HG02588 (cell line): ENCODE data around the gene NANOS3.
"Not testable (repeated sequence)": the region's sequence is repeated elsewhere in the genome, so short reads cannot be mapped to it uniquely, and the experiment has no call there.

Source experiments
- ATAC-seq: cut with Tn5 transposase; IDR thresholded peaks from one replicate; pipeline ENCODE4 v1.9.1; 2021; ENCODE audit warnings: mild to moderate bottlenecking, moderate library complexity; ENCODE audit not compliant: unreplicated experiment

NANOS3 gene

GRCh38 chr19:13842291-13843103, 34.4 kb upstream of the NANOS3 start:
- ATAC-seq = no peak

GRCh38 chr19:13843104-13843921, 33.6 kb upstream of the NANOS3 start:
- ATAC-seq = no peak

GRCh38 chr19:13844130-13844631, 32.8 kb upstream of the NANOS3 start:
- no peak for ATAC-seq

GRCh38 chr19:13846557-13847406, 30.2 kb upstream of the NANOS3 start:
- peak; percentile 43 for ATAC-seq

DNA sequence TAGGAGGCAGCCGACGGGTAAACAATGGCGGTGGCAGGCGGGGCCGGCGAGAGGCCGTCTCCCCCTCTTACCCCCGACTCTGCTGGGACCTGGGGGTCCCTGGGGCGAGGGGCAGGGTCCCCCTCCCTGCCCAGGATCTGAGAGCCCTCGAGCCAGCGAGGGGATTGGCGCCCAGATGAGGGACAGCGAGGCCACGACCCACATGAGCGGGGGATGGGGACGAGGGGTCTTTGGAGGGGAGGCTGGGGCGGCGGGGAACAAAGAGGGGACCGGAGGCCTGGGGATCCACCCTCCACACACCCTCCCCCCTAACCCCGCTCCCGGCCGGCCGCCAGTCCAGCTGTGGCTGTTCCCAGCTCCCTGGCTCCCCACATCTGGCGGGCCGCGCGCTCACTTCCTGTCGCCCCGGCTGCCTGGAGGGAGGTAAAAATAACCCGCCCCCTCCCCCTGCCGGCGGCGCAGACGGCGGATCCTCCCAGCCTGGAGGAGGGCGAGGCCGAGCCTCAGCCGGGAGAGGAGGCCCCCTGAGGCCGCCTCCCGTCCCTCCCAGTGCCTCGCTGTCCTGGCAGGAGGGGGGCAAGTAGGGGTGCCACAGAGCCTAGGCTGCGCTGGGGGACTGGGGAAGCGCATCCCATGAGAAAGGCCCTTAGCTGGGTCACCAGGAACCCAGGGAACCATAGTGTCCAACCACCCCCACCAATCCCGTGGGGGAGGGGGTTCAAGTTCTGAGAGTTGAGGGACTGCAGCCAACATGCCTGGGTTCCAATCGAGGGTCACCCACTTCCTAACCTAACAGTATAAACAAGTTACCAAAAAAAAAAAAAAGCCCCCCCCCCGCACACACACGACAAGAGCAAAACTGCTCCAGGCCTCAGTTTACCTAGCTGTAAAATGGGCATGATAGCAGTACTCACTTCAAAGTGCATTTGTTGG, 29.3 kb upstream of the NANOS3 start:
- ATAC-seq = no peak

GRCh38 chr19:13848340-13848677, 28.6 kb upstream of the NANOS3 start:
- no peak for ATAC-seq

DNA sequence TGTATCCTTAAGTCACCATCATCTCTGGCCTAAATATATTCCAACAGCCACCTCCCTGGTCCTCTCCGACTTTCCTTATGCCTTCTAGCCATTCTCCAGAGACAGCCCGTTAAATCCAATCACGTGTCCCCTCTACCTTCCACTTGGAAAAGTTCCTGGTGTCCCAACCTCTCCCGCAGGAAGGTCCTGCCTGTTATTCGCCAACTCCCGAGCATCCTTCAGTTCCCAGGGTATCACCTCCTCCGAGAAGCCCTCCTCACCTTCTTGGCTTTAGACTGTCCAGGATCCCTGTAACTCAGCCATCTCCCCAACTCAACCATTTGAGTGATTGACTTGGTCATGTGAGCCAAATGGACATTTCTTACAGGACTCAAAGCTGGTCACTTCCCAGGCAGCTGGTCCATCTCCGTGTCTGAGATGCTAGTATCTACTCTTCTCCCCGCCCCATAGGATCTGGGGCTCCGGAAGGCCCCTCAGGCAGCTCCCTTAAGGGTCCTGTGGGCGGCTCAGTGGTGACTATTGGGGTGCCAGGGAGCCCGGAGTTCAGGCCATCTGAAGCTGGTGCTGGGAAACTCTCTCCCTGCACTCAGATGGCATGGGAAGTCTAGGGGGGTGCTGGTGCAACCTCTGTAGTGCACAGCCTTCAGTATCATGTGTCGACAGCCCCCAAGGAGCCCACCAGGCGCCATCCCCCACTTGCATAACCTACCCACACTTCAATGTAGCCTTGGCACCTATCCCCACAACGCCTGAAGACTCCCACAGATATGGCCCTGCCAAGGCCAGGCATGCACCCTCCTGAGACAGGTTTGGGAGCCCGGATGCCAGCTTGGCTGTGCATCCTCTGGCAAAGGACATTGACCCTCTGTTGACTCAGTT, 27.9 kb upstream of the NANOS3 start:
- ATAC-seq = no peak

GRCh38 chr19:13849991-13850909, 26.7 kb upstream of the NANOS3 start:
- ATAC-seq = no peak

GRCh38 chr19:13850910-13851733, 25.8 kb upstream of the NANOS3 start:
- no peak for ATAC-seq

- not testable (repeated sequence) for ATAC-seq
These were observed 25.2 kb upstream of the NANOS3 start for GRCh38 chr19:13851734-13852114.

DNA sequence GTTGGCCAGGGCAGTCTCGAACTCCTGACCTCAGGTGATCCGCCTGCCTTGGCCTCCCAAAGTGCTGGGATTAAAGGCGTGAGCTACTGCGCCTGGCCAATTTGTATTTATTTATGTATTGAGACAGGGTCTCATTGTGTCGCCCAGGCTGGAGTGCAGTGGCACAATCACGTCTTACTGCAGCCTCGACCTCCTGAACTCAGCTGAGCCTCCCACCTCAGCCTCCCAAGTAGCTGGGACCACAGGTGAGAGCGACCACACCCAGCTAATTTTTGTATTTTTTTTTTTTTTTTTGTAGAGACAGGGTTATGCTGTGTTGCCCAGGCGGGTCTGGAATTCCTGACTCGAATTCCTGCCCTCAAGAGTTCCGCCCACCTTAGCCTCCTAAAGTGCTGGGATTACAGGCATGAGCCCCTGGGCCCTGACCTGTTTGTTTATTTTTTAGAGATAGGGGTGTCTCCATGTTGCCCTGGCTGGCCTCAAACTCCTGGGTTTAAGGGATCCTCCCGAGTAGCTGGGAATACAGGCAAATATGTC, 24.7 kb upstream of the NANOS3 start:
- not testable (repeated sequence) for ATAC-seq

GRCh38 chr19:13856497-13856896, 20.4 kb upstream of the NANOS3 start:
- ATAC-seq = no peak

DNA sequence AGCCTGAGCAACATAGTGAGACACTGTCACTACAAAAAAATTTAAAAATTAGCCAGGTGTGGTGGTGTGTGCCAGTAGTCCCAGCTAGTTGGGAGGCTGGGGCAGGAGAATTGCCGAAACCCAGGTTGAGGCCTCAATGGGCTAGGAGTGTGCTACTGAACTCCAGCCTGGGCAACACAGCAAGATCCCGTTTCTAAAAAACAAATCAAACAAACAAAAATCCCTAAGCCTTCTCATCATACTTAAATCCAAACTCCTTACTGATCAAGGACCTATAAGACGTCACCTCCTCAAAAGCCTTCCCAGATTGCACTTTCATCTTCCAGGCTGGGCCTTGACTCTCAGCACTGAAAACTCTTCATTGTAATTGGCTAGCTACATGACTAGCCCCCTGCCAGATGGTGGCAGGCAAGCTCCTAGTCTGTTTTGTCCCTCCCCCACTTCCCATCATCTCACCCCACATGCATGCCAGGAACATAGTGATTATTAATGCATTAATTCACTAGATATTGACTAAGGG, 17.5 kb upstream of the NANOS3 start:
- no peak for ATAC-seq

GRCh38 chr19:13860679-13861391, 16.1 kb upstream of the NANOS3 start:
- ATAC-seq = no peak

DNA sequence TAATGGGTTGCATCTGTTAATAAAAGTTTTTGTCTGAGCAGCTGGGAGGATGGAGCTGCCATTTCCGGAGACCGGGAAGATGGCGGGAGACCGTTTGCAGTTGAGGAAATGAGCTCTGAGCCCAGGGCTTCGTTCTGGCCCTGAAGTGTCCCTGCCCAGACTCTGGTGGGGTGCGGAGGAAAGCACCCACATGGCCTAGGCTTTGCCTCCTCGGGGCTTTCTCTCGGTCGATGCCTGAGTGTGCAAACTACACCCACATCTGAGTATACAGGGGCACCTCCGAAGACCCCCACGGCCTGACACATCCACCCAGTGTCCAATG, 15.6 kb upstream of the NANOS3 start:
- ATAC-seq = peak; percentile 28
